HG03457 (cell line): Measurements from ENCODE around the gene TMEM182.

Experiments
- ATAC-seq: cut with Tn5 transposase; IDR thresholded peaks from one replicate; pipeline ENCODE4 v1.9.1; 2021; ENCODE audit warnings: moderate number of reproducible peaks; ENCODE audit not compliant: unreplicated experiment

Gene TMEM182

DNA sequence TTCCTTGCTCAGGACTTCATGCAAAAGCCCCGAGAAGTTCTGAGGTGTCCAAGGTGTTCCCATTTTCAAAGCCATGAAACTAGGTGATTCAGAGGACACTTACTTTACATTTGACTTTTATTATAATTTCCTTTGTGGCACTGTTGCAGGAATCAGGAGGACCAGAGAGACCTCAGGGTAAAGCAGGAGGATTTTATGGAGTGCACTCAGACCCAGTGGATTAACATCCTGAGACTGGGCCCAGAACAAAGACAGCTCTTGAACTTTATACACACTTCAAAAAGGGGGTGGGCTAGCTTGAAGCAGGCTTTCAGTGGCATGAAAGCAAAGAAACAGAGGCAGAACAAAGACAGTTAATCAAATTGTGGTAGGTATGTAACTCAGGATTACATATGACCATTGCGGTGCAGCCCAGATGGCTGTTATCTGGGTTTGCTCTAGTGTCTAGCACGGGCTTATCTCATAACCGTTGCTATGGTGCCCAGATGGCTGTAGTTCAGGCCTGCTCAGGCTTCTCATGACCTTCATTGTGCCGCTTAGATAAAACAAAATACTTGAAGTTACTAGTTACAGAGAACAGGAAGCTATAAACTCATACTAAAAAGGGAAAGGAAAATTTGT is 39.4 kb downstream of the TMEM182 start:
- ATAC-seq, result no peak

- no peak for ATAC-seq
These were observed 40.2 kb downstream of the TMEM182 start for GRCh38 chr2:102801858-102802699.

- no peak for ATAC-seq
These were observed 41.4 kb downstream of the TMEM182 start for GRCh38 chr2:102803041-102803896.

GRCh38 chr2:102803897-102804217 is 42.0 kb downstream of the TMEM182 start:
- ATAC-seq, result no peak

DNA sequence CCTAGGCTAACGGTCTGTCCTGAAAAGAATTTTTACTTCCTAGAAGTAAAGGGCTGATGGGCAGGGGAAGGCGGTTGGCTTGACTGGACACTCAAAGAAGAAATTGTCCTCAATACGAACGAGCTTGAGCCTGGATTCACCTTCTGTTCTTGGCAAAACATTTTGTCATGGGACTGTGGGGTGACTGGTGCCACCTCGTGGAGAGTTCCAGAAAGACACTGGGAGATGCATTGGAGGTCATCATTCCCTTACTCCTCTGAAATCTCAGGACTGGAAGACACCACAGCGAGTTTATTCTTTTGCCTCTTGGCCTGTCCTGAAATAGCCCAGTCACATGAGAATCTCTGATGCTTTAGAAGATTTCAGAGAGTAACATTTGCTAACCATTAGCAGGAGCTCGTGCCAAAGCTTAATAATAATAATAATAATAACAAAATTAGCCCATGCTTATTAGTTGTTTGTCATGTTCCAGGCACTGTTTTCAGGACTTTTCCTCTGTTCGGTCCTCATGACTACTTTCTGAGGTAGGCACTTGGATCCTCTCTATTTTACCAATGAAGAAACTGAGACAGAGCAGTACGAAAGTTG is 44.5 kb downstream of the TMEM182 start:
- peak; percentile 57 for ATAC-seq

DNA sequence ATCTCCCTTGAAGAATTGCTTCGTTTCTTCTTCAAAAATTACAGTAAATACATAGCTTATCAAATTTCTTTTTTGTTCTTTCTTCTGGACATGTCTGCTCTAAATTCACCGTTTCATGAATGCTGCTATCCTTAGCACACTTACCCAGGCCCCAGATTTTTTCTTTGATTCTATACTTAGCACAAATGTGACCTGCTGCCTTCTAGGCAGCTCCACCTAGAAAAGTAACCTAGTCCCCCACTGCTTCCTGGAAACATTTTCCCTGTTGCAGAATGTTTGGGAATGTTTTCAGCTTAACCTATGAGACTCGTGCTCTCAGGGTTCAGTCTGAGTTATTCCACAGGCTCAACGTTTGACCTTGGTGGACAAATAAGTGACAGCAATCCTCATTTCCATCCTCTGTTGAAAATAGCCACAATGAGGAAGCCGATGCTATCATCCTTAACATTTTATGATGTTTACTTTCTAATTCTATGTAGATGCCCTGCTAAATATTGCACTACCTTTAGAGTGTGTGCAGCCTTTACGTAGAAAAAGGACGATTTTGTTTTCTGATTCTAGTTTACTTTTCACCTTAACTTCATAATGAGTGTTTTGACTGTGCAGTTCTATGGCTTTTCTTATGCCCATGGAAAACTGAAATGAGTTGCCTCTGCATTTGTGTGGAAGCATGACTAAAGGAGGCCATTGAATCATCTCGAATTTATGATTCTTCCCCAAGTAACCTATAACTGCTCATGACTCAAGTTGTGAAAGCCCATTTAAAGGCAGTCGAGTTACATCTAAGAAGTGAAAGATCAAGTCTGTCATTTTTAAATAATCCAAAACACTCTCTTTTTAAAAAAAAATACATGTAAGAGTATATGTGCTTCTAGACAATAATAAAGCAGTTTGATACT is 47.7 kb downstream of the TMEM182 start:
- ATAC-seq, result no peak

GRCh38 chr2:102815285-102815684 is 53.5 kb downstream of the TMEM182 start:
- no peak for ATAC-seq

DNA sequence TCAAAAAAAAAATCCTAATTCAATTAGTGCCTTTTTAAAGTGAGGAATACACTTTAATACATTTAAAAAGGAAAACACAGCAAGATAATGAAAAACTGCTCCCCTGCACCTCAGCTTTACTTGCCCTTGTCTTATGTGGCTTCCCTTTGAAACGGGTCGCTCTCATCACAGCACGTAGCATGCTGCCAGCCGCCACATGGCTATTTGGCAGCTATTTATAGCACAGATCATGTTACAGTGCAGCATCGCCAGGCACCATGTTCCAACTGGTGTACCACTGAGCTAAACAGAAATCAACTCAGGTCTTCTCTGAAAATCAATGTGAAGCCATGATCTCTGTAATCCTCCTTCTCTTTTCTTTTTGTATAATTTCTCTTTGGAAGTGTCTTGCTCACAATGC is 65.1 kb downstream of the TMEM182 start:
- no peak for ATAC-seq

DNA sequence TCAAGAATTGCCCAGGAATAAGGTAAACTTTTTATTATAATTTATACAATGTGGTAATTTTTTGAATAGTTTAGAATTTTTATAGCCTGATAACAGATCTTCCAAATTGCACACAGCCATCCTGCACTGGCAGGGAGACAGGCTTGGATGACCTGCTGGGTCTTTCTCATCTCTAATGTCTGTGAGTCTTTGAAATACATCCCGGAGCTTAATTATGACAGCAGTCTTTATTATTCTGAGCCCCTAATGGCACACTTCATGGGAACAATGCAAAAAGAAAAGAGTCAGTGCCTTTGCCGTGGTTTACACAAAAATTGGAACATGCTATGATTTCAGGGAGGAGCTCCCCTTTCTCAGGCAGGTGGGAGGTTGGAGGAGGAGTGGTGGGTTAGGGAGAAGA is 71.0 kb downstream of the TMEM182 start:
- ATAC-seq, result no peak

GRCh38 chr2:102834523-102835273 is 72.9 kb downstream of the TMEM182 start:
- no peak for ATAC-seq

DNA sequence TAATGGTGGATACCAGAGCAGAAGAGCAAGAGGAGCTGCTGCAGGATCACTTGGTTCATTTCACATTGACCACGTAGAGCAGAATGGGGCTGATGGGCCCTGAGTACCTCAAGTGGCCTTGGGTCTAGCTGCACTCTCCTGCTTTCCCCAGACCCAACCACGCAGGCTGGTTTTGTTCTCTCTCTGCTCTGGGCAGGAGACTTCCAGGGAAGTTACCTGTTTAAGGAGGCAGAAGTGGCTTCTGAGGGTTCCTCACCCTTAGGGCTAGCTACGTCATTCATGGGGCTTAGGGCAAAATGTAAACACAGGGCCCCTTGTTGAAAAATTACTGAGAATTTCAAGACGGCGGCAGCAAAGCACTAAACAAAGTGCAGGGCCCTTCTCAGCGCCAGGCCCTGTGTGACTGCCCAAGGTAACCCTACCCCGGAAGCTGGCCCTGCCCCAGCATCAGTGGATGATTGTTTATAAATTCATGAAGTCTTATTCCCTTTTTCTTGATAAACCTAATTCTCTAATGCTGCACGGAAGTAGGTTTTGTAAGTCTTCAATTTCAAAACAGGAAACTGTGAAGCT is 75.9 kb downstream of the TMEM182 start:
- no peak for ATAC-seq

- no peak for ATAC-seq
These were observed 78.0 kb downstream of the TMEM182 start for GRCh38 chr2:102839668-102840388.

GRCh38 chr2:102841107-102841840 is 79.4 kb downstream of the TMEM182 start:
- no peak for ATAC-seq

DNA sequence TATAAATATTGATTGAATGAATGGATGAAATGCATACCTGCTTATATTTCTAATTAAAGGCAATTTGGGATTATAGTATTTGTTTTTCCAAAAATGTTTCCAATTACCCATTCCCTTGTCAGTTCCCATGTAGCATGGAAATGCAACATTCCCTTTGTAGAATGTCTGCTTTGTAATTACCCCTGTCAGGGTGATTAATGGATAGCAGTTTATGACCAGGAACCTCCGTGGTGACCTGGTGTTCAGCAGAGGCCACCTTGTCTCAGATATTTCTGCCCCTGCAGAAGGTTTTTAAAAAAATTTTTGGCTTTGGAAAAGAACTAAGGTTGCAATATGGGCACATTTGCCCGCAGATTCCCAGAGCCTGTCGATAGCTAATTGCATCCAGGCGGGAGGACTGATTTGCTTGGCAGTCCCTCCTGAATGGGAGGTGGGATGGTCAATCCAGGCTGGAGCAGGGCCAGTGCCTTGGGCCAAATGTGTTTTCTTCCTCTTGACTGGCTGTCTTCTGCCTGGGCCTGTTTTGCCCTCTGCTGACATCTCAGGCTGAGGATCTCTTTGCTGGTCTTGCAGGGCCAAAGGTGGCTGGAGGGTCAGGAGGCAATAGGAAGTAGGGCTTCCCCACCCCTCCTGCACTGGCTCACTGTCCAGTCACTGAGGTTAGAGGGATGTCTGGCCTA is 82.1 kb downstream of the TMEM182 start:
- ATAC-seq, result no peak

GRCh38 chr2:102844911-102845310 is 83.1 kb downstream of the TMEM182 start:
- no peak for ATAC-seq

DNA sequence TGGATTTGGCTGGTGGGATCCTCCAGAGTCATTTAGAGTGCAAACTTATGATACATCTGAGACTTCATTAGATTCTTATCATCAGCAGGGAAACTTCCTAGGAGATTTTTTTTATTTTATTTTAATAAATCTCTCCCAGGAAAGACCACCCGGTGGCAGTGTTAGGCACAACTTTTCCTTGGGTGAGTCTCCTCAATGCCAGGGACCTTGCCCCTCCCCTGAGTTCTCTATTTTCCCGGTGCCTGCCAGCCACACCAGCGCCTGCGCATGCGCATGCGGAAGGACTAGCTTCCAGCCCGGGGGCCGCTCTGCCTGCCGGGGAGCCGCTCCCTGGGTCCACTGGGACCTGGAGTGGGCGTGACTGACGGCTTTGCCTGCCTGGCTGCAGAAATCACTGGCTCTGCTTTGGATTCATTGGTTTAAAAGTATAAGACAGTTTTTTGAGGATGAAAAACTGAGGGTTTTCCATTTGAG is 86.6 kb downstream of the TMEM182 start:
- no peak for ATAC-seq

- ATAC-seq, result no peak
These were observed 89.1 kb downstream of the TMEM182 start for GRCh38 chr2:102850888-102851287.
